Testis (tissue), 3 donors: ENCODE results near the gene ITPKC. TPM values are rescaled to one million over a fixed set of nuclear protein-coding genes. Genes with fewer than 3 reads are reported as not detected.

Experiments used
- DNase-seq: peaks from one replicate; pipeline ENCODE4 v3.0.0-alpha.2; 2019
- H3K27ac ChIP-seq, 2 donors: fragments of 200-600 bp; sonication (generic); one replicate each; pipeline ENCODE4 v1.5.1; 2019
- H3K27me3 ChIP-seq: fragments of 200-600 bp; sonication (generic); one replicate; pipeline ENCODE4 v1.5.1; 2019
- H3K36me3 ChIP-seq: fragments of 200-600 bp; sonication (generic); one replicate; pipeline ENCODE4 v1.5.1; 2017; ENCODE audit warnings: low read depth; ENCODE audit errors: missing control alignments
- H3K4me1 ChIP-seq: fragments of 200-600 bp; sonication (generic); one replicate; pipeline ENCODE4 v1.5.1; 2019
- H3K4me3 ChIP-seq, 2 donors: fragments of 200-600 bp; sonication (generic); one replicate each; pipeline ENCODE4 v1.5.1; 2017 to 2019
- H3K9me3 ChIP-seq: fragments of 200-600 bp; sonication (generic); one replicate; pipeline ENCODE4 v1.5.1; 2017
- POLR2A ChIP-seq: fragments of 450-650 bp; IDR thresholded peaks from one replicate; pipeline ENCODE4 v1.6.1; 2017; ENCODE audit warnings: antibody characterized with exemption, mild to moderate bottlenecking, moderate library complexity
- WGBS, 2 donors: methylation state at CpG; one replicate each; pipeline ENCODE4 v1.1.5; 2018; 5-methylcytosine and 5-hydroxymethylcytosine counted together
- intact Hi-C: fragments of 100-400 bp; cut with DNase I; formaldehyde crosslinking; loops from one replicate; pipeline ENCODE4 v1.15.1; 2023; ENCODE audit warnings: low total_unique reads
- polyA plus RNA-seq: library from polyadenylated mRNA; stranded (reverse); fragments of 350-450 nt; fragmentation: Illumina TruSeq; extraction: RNeasy Lipid Tissue Mini Kit (QIAGEN cat#74804); gene quantifications from one replicate; pipeline ENCODE4 v1.2.3, GENCODE V29; 2014; ENCODE audit warnings: low read depth, low replicate concordance; ENCODE audit not compliant: insufficient read depth
- total RNA-seq, 2 donors: library from RNA; depleted of rRNA; stranded (reverse); fragments of >200 nt; gene quantifications; one replicate each; pipeline ENCODE4 v1.2.3, GENCODE V29; 2016
- TF ChIP-seq, protein P1 (sequence below), 3 experiments: fragments of 450-650 bp in 2 of 3; fragments of 200-600 bp in 1 of 3; sonication (generic) in 1 of 3; IDR thresholded peaks; one replicate each; pipeline ENCODE4 v1.5.1; 2016 to 2019; ENCODE audit warnings: antibody characterized with exemption in 3 of 3, mild to moderate bottlenecking in 2 of 3, moderate library complexity in 1 of 3

ITPKC gene
- total and polyA plus RNA-seq, 3 donors from 2014 or later = 11.6 to 20.8 (median 19.2) TPM

DNA sequence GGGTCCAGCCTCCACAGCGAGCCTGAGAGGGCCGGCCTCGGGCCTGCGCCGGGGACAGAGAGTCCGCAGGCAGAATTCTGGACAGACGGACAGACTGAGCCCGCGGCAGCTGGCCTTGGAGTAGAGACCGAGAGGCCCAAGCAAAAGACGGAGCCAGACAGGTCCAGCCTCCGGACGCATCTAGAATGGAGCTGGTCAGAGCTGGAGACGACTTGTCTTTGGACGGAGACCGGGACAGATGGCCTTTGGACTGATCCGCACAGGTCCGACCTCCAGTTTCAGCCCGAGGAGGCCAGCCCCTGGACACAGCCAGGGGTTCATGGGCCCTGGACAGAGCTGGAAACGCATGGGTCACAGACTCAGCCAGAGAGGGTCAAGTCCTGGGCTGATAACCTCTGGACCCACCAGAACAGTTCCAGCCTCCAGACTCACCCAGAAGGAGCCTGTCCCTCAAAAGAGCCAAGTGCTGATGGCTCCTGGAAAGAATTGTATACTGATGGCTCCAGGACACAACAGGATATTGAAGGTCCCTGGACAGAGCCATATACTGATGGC lies 490 bp downstream of the ITPKC start:
- Histone ChIP-seq H3K36me3 (no peaks in the 10 kb centered on the region), H3K27ac (peak overlapping the region; percentile 90 to 98), H3K4me3 (peak overlapping the region; percentile 73 to 87), H3K4me1 (peaks cover 52% of the 10 kb centered on the region), H3K27me3 (no peaks in the 10 kb centered on the region), H3K9me3 (no peaks in the 10 kb centered on the region)
- intact Hi-C loops = loop anchor here (5.0 kb wide), 1 partner anchor 55 kb away; no protein-coding TSS in a partner anchor
- WGBS, 2 donors = 0% methylated on average over 9 to 20 of the region's 20 CpGs
- peak; percentile 41 for DNase-seq
- TF ChIP-seq POLR2A = no peak
- TF ChIP-seq, protein P1, sequence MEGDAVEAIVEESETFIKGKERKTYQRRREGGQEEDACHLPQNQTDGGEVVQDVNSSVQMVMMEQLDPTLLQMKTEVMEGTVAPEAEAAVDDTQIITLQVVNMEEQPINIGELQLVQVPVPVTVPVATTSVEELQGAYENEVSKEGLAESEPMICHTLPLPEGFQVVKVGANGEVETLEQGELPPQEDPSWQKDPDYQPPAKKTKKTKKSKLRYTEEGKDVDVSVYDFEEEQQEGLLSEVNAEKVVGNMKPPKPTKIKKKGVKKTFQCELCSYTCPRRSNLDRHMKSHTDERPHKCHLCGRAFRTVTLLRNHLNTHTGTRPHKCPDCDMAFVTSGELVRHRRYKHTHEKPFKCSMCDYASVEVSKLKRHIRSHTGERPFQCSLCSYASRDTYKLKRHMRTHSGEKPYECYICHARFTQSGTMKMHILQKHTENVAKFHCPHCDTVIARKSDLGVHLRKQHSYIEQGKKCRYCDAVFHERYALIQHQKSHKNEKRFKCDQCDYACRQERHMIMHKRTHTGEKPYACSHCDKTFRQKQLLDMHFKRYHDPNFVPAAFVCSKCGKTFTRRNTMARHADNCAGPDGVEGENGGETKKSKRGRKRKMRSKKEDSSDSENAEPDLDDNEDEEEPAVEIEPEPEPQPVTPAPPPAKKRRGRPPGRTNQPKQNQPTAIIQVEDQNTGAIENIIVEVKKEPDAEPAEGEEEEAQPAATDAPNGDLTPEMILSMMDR (IDR thresholded peaks at IDR 0.05) = no peak

DNA sequence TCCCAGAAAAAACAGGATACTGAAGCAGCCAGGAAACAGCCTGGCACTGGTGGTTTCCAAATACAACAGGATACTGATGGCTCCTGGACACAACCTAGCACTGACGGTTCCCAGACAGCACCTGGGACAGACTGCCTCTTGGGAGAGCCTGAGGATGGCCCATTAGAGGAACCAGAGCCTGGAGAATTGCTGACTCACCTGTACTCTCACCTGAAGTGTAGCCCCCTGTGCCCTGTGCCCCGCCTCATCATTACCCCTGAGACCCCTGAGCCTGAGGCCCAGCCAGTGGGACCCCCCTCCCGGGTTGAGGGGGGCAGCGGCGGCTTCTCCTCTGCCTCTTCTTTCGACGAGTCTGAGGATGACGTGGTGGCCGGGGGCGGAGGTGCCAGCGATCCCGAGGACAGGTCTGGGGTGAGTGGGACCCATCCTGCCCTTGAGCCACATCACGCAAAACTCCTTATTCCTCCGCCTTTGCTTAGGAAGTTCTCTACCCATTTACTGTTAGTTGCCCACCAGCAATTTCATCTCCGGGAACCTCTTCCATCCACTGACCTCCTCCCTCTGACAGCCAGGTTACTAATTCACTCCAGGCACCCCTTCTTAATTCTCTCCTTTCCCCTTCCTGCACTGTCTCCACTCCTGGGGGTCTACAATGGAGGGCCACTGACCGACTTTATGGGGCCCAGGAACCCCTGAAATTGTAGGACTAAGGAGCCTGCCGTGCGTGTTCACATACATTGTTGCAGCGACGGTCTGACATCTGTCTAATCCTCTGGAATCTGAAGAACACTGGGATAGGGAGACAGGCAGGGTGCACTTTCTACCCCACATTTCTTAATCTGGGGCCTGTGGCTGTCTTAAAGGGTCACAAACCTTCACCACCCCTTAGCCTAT lies 1.2 kb downstream of the ITPKC start:
- WGBS, 2 donors = 4 to 14% methylated on average over 11 to 20 of the region's 20 CpGs
- Histone ChIP-seq H3K36me3 (no peaks in the 10 kb centered on the region), H3K4me1 (peaks cover 55% of the 10 kb centered on the region), H3K27ac (peak overlapping the region; percentile 90 to 98), H3K27me3 (no peaks in the 10 kb centered on the region), H3K4me3 (peak overlapping the region; percentile 73 to 87), H3K9me3 (no peaks in the 10 kb centered on the region)
- DNase-seq = no peak
- TF ChIP-seq, protein P1 (IDR thresholded peaks at IDR 0.05) = no peak
- no peak for TF ChIP-seq POLR2A
- intact Hi-C loops = loop anchor here (5.0 kb wide), 1 partner anchor 56 kb away; no protein-coding TSS in a partner anchor

DNA sequence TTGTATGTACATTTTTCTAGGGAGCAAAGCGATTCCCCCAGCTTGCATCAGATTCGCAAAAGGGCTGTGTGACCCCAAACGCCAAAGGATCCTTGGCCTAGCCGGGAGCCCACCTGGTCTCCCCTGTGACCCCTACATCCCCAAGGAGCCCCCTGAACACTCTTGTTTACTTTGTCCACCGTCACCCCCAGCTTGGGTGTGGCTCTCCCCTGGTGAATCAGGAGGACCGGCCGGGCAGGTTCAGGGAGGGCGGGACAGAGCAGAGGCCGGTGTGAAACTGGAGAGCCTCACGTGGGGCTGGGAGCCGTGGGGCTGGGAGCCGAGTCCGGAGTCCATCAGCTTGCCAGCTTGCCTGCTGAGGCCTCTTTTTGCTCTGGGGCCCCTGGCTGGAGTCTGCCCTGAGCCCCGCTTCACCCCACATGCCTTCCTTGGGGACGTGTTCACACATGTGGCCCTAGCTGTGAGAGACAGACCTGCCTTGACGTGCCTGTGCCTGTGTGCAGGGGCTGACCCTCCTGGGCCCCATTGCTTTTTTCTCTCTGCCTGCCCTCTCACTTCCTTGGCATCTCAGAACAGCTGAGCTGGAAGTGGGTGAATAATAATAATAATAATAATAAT lies 2.0 kb downstream of the ITPKC start:
- Histone ChIP-seq H3K27me3 (no peaks in the 10 kb centered on the region), H3K4me1 (peaks cover 55% of the 10 kb centered on the region), H3K9me3 (no peaks in the 10 kb centered on the region), H3K27ac (peak overlapping the region; percentile 90 to 98), H3K4me3 (peak overlapping the region; percentile 73 to 87), H3K36me3 (no peaks in the 10 kb centered on the region)
- WGBS, 2 donors = 7% methylated on average over 16 of the region's 16 CpGs
- intact Hi-C loops = loop anchor here (5.0 kb wide), 1 partner anchor 57 kb away; no protein-coding TSS in a partner anchor
- no peak for TF ChIP-seq POLR2A
- TF ChIP-seq, protein P1 (IDR thresholded peaks at IDR 0.05) = no peak
- peak; percentile 77 for DNase-seq

DNA sequence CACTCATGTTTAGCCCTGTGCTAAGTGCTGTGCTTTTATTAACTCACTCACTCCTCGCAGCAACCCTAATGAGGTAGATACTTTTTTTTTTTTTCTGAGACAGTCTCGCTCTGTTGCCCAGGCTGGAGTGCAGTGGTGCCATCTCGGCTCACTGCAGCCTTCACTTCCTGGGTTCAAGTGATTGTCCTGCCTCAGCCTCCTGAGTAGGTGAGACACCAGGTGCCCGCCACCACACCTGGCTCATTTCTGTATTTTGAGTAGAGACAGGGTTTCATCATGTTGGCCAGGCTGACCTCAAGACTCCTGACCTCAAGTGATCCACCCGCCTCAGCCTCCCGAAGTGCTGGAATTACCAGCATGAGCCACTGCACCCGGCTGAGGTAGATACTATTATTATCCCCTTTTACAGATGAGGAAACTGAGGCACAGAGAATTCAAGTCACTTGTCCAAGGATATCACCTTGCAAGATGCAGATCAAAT lies 2.5 kb downstream of the ITPKC start:
- TF ChIP-seq, protein P1 (IDR thresholded peaks at IDR 0.05) = no peak
- TF ChIP-seq POLR2A = no peak
- Histone ChIP-seq H3K36me3 (no peaks in the 10 kb centered on the region), H3K4me3 (peak overlapping the region; percentile 73 to 87), H3K27ac (peak overlapping the region; percentile 90 to 98), H3K4me1 (peaks cover 49% of the 10 kb centered on the region), H3K9me3 (no peaks in the 10 kb centered on the region), H3K27me3 (no peaks in the 10 kb centered on the region)
- 46 to 51% methylated on average over 7 of the region's 7 CpGs for WGBS, 2 donors
- no peak for DNase-seq
- intact Hi-C loops = loop anchor here (5.0 kb wide), 1 partner anchor 57 kb away; no protein-coding TSS in a partner anchor
